NCI-H1694 treated with DMSO at 0.1 percent for 48 hours (cell line): ENCODE data around the gene FAM200A.
"Not testable (repeated sequence)": the region's sequence is repeated elsewhere in the genome, so short reads cannot be mapped to it uniquely, and the experiment has no call there.

ENCODE experiments used
- DNase-seq: peaks from one replicate; lab custom pipeline; 2025; lab: John Stamatoyannopoulos, UW

FAM200A gene

DNA sequence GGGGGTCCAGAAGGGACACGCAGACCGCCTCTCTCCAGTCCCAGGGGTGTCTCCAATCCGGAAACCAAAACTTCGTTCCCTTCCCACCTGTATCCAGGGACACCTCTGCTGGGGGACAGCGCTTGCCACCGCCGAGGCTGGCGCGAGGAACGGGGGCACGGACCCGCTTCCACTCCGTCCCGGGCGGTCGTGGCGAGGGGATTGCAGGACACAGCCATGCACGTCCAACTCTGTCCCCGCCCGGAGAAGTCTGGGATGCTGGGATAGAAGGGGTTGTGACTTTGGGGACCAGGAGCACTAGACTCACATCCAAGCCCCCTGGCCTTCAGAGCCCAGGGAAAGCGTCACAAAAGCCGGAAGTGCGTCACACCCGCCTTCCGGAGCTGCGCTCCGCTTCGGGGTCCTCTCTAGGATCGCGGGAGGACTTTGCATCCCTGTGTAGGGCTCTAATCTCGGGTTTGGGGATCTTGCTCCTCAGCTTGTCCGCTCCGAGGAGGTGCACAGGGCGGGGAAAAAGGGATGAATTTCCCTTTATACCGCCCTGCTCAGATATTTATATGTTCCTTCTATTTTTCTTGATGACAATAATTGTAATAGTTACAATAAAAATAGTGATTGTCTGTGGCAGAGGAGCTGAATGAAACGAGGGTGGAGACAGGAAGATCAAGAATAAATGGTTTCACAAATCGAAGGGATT lies at the start of gene FAM200A:
TSS of gene FAM200A (minus strand) at position 348 of the 697 bp plus-strand sequence. CDS start 3,707 bp downstream, outside the sequence.
- DNase-seq, result peak; percentile 89

DNA sequence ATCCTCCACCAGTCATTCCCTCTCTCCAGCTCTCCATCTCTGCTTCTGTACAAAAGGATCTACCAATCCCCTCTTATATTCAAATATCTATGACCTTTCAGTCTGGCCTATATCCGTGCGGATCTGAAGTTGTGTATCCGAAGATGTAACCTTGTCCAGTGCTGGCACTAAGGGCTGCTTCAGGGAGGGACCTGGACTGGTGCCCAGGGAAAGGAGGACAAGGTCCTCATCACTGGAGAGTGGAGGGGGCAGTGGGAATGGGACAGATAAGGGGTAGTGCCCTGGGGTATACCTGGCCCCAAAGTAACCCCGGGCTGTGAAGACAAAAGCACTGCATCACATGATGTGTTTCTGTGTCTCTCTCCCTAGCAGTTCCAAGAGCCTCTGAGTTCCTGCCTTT lies 47.9 kb upstream of the FAM200A start:
- no peak for DNase-seq

DNA sequence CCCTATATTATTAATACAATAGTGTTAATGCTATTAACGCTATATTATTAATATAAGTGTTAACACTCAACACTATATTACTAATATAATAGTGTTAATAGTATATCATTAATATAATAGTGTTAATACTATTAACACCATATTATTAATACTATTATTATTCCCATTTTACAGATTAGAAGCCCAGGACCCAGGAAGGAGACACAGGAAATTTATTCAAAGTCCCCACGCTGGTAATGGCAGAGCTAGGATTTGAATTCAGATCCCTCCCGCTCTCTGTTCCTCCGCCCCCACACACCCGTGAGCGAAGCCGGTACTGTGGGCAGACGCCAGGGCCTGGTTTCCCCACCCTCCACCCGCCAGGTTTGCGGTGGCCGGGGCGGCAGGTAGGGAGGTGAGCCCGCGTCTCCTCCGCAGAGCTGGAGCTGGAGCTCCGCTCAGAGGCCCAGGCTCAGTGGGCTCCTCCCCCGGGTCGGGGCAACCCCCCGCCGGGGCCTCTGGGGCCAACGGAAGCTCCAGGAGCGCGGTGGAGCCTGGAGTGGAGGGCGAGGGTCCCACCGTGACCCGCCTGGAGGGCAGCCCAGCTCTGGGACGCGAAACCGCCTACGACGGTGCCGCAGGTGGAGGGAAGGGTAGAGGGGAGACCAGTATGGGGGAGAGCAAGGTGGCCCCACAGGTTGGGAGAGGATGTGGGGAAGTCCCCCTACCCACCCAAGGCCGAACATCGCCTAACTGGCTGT lies 46.0 kb upstream of the FAM200A start, which contains the start of gene TMEM225B:
TSS of gene TMEM225B (plus strand) at position 506 of the 740 bp plus-strand sequence. CDS start 6,122 bp downstream, outside the sequence.
- DNase-seq, result no peak

DNA sequence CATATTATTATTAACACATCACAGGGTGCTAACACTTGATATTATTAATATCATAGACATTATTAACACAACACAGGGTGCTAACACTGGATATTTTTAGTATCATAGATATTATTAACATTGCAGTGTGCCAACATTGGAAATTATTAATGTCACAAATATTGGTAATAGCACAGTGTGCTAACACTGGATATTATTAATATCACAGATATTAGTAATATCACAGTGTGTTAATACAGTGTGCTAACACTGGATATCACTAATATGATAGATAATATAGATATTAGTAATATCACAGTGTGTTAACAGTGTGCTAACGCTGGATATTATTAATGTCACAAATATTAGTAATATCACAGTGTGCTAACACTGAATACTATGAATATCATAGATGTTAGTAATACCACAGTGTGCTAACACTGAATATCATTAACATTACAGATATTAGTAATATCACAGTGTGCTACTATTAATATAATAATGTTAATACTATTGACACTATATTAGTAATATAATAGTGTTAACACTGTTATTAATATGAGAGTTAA lies 44.6 kb upstream of the FAM200A start:
- DNase-seq, result no peak

DNA sequence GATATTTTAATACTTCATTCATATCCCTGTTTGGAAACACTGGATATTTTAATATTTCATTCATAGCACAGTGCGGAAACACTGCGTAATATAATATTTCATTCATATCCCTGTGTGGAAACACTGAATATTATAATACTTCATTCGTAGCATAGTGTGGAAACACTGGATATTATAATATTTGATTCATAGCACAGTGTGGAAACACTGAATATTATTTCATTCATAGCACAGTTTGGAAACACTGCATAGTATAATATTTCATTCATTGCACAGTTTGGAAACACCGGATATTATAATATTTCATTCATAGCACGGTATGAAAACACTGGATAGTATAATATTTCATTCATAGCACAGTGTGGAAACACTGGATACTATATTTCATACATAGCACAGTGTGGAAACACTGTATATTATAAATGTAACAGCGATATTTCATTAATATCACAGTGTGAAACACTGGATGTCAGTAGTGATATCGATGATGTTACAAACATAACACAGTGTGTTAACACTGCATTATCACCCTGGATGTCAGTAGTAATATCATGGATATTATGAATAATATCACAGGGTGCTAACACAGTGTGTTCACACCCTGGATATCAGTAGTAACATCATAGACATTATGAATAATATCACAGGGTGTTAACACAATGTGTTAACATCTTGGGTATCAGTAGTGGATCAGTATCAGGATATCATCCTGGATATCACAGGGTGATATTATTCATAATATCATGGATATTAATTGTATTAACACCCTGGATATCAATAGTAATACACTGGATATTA lies 43.2 kb upstream of the FAM200A start:
- no peak for DNase-seq

DNA sequence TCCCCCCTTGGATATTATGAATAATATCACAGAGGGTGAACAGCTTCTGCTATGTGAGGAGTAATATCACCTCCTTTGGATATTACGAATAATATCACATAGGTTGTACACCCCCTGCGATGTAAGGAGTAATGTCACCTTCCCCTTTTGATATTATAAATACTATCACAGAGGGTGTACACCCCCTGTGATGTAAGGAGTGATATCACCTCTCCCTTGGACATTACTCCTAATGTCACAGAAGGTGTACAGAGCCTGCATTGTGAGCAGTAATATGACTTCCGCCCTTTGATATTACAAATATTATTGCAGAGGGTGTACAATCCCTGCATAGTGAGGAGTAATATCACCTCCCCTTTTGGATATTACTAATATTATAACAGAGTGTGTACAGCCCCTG lies 37.0 kb upstream of the FAM200A start:
- DNase-seq, result no peak

DNA sequence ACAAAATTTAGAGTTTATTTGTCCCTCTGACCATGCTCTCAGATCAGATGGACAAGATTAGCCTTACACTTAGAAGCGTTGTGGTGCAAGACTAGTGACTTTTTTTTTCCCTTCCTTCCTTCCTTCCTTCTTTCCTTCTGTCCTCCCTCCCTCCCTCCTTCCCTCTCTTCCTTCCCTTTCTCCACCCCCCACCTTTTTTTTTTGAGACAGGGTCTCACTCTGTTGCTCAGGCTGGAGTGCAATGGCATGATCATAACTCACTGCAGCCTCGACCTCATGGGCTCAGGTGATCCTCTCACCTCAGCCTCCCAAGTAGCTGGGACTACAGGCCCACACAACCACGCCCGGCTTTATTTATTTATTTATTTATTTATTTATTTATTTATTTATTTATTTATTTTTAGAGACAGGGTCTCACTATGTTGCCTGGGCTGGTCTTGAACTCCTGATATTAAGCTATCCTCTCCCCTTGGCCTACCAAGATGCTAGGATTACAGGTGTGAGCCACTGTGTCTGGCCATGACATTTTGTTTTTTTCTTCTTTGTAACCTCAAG lies 28.9 kb upstream of the FAM200A start:
- DNase-seq, result not testable (repeated sequence)

DNA sequence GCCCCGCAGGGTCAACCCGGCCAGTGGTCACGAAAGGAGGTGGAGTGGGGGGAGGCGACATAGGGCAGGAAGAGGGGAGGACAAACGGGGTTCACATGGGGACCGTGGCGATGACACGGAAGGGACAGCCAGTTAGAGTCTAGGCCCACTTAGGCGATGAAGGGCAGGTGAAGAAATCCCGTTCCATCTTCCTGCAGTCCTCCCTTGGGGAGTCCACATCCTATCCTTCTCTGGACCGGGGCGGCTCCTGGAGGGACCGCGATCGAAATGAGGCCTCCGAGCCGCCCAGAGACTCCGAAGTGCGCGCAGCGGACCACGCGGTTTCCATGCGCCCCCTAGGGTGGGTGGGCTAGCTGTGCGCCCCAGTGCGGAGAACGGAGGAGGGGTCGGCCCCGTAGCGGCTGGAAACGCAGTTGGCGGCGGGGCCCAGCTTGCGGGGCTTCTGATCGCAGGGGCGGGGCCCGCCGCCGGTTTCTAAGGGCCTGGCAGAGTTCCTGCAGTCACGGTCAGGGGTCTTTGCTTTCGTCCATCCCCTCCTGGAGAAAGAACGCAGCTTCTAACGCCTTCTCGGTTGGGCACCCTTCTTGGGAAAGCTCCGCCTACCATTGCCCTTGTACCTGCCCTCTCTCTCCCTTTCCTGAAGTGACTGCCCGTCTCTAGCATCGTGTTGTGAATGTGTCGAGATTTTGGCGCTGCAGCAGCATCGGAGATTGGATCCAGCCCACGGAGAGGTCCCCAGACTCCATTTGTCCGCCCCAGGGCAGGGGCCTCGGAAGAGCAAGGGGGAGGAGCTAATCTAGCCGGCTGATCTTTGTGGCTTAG lies 28.3 kb upstream of the FAM200A start:
- peak; percentile 24 for DNase-seq

DNA sequence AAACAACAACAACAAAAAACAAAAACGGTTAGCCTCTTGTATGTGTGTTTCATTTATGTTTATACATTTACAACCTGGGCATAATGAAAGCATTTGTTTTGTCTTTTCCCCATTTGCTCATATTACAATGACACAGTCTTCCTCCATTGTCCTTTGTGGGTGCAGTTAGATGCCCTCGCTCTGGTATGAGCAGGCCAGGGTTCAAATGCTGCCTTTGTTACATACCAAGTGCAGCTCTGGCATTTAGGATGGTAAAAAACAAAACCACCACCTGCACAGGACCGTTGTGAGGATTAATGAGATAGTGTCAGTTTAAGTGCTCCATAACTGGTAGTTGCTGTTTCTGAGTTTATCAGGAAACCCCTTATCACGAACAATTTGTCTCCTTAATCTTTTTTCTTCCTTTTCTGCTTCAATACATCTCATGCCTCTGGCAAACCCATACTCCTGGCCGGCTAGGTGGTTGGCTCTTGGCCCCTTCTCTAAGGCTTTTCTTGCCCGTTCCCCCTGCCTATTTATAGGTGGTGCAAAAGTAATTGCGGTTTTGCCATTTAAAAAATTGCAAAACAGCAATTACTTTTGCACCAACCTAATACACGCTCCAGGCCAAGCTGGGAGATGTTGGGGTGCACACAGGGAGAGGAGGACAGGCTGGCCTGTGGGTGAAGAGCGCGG lies 27.5 kb upstream of the FAM200A start:
- DNase-seq, result no peak

DNA sequence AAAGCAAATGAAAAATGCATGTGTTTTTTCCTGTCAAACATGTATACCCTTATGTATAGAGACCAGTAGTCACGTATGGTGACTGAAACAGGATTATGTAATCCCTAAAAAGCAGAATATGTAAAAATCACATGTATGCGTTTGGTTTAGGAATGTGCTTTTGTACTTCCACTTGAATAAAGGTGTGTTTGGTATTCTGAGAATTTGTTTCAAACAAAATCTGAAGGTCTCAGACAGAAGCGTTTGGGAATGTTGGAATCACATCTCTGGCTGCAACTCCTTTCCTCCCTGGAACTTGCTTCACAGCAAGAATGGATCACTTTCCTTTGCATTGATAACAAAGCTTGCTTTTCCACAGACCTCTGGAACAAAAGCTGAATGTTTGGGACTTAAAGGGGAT lies 24.3 kb upstream of the FAM200A start:
- no peak for DNase-seq

DNA sequence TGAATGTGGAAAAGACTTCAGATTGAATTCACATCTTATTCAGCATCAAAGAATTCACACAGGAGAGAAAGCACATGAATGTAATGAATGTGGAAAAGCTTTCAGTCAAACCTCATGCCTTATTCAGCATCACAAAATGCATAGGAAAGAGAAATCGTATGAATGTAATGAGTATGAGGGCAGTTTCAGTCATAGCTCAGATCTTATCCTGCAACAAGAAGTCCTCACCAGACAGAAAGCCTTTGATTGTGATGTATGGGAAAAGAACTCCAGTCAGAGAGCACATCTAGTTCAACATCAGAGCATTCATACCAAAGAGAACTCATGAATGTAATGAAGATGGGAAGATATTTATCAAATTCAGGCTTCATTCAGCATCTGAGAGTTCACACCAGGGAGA lies 21.3 kb upstream of the FAM200A start:
- DNase-seq, result no peak

DNA sequence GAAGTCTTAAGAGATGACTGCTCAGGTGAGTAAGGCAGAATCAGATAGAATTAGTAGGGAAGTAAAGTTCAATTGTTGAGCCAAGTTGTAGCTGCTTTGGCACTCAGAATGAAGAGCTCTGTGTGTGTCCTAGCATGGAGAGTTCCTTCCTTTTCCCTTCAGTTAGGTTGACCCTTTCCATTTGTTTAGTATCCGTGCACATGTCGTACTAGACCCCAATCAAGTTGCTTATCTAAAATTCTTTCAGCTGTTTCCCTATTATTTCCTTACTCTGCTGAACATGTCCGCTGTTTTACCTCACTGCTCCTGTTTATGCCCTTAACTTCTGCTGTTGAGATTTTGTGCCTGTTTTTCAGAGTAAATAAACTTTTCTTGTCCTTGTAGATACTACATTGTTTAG lies 19.9 kb upstream of the FAM200A start:
- no peak for DNase-seq

DNA sequence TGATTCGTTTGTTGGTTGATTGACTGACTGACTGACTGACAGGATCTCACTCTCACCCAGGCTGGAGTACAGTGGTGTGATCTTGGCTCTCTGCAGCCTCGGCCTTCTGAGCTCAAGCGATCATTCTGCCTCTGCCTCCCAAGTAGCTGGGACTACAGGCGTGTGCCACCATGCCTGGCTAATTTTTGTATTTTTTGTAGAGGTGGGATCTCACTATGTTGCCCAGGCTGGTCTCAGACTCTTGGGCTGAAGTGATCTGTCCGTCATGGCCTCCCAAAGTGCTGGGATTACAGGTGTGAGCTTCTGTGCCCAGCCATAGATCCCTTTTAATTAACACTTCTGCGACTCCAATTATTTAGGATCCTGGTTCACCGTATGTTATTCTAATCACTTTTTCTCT lies 16.9 kb upstream of the FAM200A start:
- not testable (repeated sequence) for DNase-seq

DNA sequence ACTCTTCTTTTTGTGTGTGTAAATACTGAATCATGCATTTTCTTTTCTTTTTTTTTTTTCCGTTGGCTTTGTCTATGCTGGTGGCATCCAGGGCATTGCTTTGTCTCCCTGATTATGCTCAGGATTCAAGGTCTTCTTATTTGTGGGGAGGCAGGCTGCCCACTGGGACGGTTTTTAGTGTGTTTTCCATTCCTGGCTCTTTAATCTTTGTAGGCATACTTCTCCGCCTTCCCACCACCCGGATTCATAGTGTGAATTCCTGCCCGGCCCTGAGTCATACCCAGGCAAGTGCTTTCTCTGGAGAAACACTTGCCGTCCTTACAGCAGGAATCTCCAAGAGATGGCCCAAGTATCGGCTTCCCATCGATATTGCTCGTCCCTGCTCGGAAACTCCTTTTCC lies 11.7 kb upstream of the FAM200A start:
- DNase-seq, result no peak

DNA sequence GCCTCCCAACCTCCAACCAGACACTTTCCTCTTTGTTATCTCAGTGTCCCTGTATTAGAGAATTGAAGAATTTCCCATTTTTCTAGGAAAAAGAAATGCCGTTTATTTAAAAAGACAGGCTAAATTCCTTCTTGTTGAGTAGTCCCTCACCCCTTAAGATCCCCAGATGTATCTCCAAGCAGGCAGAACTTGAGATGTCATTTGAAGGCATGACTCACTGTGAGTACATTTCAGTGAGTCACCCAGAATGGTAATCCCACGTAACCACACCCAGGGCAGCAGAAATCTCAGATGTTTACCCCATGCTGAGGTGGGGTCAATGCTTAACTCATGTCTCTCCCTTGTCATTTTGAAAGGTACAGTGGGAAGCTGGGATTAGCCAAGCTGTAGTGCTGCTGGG lies 10.9 kb upstream of the FAM200A start:
- DNase-seq, result no peak

DNA sequence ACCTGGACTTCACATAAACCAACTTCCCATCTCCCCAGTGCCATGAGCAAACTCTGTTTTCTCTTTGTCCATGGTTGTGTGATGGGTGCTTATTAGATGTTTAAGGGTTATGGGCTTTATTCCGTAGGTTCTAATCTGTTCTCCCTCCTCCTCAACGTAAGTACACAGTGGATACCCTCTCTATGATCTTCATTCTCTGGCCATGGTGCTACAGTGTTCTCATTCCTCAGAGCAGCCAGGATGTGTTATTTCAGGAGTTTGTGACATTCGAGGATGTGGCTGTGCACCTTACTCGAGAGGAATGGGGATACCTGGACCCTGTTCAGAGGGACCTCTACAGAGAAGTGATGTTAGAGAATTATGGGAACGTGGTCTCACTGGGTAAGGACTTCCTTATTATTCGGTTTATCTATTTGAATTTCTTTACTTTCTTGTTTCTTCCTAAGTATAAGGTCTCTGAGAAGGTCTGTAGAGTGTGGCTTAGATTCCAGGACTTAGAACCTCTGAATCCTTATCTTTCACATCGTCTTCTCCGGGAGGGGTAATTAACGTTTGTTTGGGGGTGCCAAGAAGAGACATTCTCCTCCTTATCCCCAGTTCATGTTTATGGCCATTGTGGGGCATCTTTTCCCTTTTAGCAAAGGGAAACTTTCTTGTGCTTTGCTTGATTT lies 10.3 kb upstream of the FAM200A start:
- DNase-seq, result no peak

DNA sequence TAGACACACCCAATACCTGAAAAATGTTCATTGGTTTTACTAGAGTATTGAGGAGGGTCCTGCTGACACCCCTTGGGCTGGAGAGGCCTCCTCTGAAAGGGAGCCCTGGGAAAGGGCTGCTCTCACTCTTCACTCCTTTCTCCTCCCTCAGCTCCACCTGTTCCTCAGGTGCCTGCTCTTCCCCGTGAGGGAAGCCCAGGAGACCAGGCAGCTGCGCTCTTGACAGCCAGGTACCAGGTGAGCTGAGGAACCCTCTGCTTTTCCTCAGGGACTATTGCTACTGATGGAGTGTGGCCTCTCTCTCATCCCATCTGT lies 9.8 kb upstream of the FAM200A start:
- DNase-seq, result no peak

DNA sequence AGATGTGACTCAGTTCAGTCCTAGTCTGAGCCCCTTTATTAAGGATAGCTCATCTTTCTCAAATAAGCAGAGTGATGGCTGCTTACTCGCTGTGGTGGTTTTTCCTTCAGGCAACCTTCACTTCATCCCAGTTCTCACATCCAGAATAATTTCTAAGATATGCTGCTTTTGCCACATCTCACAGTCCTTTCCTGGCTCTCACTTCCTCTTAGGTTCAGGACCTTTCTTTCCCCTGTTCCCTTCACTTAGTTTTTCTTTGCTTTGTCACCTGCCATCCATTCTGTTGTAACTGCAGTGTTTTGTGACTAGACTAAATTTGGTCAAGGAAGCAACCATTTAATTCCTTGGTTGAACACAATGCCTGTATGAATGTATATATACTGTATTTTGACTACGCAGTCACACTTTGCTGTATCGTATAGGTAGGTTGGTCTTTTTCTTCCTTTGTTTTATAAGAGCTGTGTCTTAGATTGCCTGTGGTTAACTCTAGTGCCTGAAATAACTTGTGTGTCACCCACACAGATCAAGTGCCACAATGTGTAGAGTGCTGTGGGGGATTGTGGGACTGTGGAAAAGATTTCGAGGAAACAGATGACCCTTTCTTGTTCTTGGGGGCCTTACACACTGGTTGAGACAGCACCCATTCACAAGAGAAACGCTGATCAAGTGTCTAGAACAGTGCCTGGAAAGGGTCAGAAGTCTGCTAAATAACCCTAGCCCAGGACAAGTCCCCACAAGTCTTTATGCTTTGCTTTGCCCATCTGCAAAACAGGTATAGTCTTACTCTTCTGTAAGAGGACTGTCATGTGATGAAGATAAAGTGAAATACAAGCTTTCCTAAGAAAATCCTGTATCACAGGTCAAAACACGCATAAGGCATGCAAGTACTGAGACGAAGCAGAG lies 9.2 kb upstream of the FAM200A start:
- no peak for DNase-seq
